Loucy (cell line): ENCODE data around the gene ZFHX3.
A peak's percentile ranks its signal among the peaks of the same experiment; 100 is the strongest.

Experiments used
- H2AFZ ChIP-seq: fragments of 200-600 bp; sonication (generic); 2 replicates; pipeline ENCODE4 v1.6.0; 2016; ENCODE audit warnings: antibody characterized with exemption, mild to moderate bottlenecking, low read length, moderate library complexity
- H3F3A ChIP-seq: fragments of 200-600 bp; 2 replicates; pipeline ENCODE4 v1.6.0; 2016; ENCODE audit warnings: antibody characterized with exemption, low read depth, mild to moderate bottlenecking
- H3K27me3 ChIP-seq: fragments of 200-600 bp; sonication (generic); 2 replicates; pipeline ENCODE4 v1.6.1; 2014; ENCODE audit warnings: low read length, mild to moderate bottlenecking; ENCODE audit not compliant: insufficient read depth, poor library complexity, severe bottlenecking
- H3K36me3 ChIP-seq: fragments of 200-600 bp; sonication (generic); 2 replicates; pipeline ENCODE4 v1.6.1; 2016; ENCODE audit warnings: low read length; ENCODE audit not compliant: insufficient read depth
- H3K4me1 ChIP-seq: fragments of 200-600 bp; sonication (generic); 2 replicates; pipeline ENCODE4 v1.5.1; 2014; ENCODE audit warnings: low read length, mild to moderate bottlenecking; ENCODE audit not compliant: insufficient read depth, poor library complexity, severe bottlenecking
- H3K4me2 ChIP-seq: fragments of 200-600 bp; sonication (generic); 2 replicates; pipeline ENCODE4 v1.6.0; 2014; ENCODE audit warnings: antibody characterized with exemption, low read length, low read depth, mild to moderate bottlenecking; ENCODE audit not compliant: poor library complexity, severe bottlenecking
- H3K4me3 ChIP-seq: fragments of 200-600 bp; sonication (generic); 2 replicates; pipeline ENCODE4 v1.5.1; 2014; ENCODE audit warnings: low read length, mild to moderate bottlenecking, mixed read lengths; ENCODE audit not compliant: poor library complexity, severe bottlenecking
- H3K79me2 ChIP-seq: fragments of 200-600 bp; sonication (generic); 2 replicates; pipeline ENCODE4 v1.6.1; 2014; ENCODE audit warnings: low read length; ENCODE audit not compliant: insufficient read depth
- H3K9ac ChIP-seq: fragments of 200-600 bp; sonication (generic); 2 replicates; pipeline ENCODE4 v1.6.0; 2014; ENCODE audit warnings: mild to moderate bottlenecking, low read depth, low read length, moderate library complexity; ENCODE audit not compliant: poor library complexity, severe bottlenecking
- H3K9me2 ChIP-seq: fragments of 200-600 bp; sonication (generic); replicated peaks from 2 replicates; pipeline ENCODE4 v1.6.1; 2016; ENCODE audit warnings: low read depth, low read length, mixed read lengths
- H3K9me3 ChIP-seq: fragments of 200-600 bp; sonication (generic); 2 replicates; pipeline ENCODE4 v1.6.1; 2014; ENCODE audit warnings: mild to moderate bottlenecking, antibody characterized with exemption, low read length, low read depth; ENCODE audit not compliant: insufficient read depth
- H4K20me1 ChIP-seq: fragments of 200-600 bp; sonication (generic); 2 replicates; pipeline ENCODE4 v1.6.0; 2014; ENCODE audit warnings: antibody characterized with exemption, low read length, mild to moderate bottlenecking; ENCODE audit not compliant: insufficient read depth, poor library complexity, severe bottlenecking
- CTCF ChIP-seq: fragments of 200-600 bp; sonication (generic); conservative IDR thresholded peaks from 2 replicates; pipeline ENCODE4 v1.5.1; 2014; ENCODE audit warnings: mild to moderate bottlenecking, antibody characterized with exemption, low read length
- EZH2phosphoT487 ChIP-seq: fragments of 200-600 bp; IDR thresholded peaks from 2 replicates; pipeline ENCODE4 v1.6.1; 2018; ENCODE audit warnings: antibody characterized with exemption, mild to moderate bottlenecking, moderate library complexity, borderline replicate concordance

ZFHX3 gene

GRCh38 chr16:73032541-73033270, 15.2 kb downstream of the ZFHX3 start:
- Histone ChIP-seq H3K4me2 (no peak overlapping the region), H3K4me1 (peaks cover 50% of the 10 kb centered on the region), H3K4me3 (no peak overlapping the region), H3K36me3 (no peaks in the 10 kb centered on the region), H3K9me3 (no peaks in the 10 kb centered on the region), H3K79me2 (peaks cover 55% of the 10 kb centered on the region; the same call in 1 of the 2 replicates), H3F3A (no peaks in the 10 kb centered on the region), H3K9me2 (no peaks in the 10 kb centered on the region), H3K27me3 (no peaks in the 10 kb centered on the region), H4K20me1 (no peaks in the 10 kb centered on the region), H2AFZ (no peak overlapping the region), H3K9ac (no peak overlapping the region)
- TF ChIP-seq EZH2phosphoT487 (no peak), CTCF (0 out of 2 replicates have a peak, but pooled peaks have one; percentile 12)

GRCh38 chr16:73031984-73032383, 15.9 kb downstream of the ZFHX3 start:
- Histone ChIP-seq H3K79me2 (peaks cover 59% of the 10 kb centered on the region; the same call in 1 of the 2 replicates), H3K4me1 (peaks cover 44% of the 10 kb centered on the region), H4K20me1 (no peaks in the 10 kb centered on the region), H3F3A (no peaks in the 10 kb centered on the region), H3K9me2 (no peaks in the 10 kb centered on the region), H3K9me3 (no peaks in the 10 kb centered on the region), H3K36me3 (no peaks in the 10 kb centered on the region), H2AFZ (no peak overlapping the region), H3K27me3 (no peaks in the 10 kb centered on the region), H3K9ac (no peak overlapping the region), H3K4me2 (no peak overlapping the region), H3K4me3 (no peak overlapping the region)
- TF ChIP-seq CTCF: no peak
- TF ChIP-seq EZH2phosphoT487: no peak

GRCh38 chr16:73031155-73031866, 16.6 kb downstream of the ZFHX3 start:
- Histone ChIP-seq H3K9ac (no peak overlapping the region), H3F3A (no peaks in the 10 kb centered on the region), H3K4me1 (peaks cover 37% of the 10 kb centered on the region), H3K27me3 (no peaks in the 10 kb centered on the region), H3K9me3 (no peaks in the 10 kb centered on the region), H2AFZ (no peak overlapping the region), H3K4me3 (no peak overlapping the region), H3K4me2 (no peak overlapping the region), H3K9me2 (no peaks in the 10 kb centered on the region), H3K36me3 (no peaks in the 10 kb centered on the region), H3K79me2 (peaks cover 56% of the 10 kb centered on the region; the same call in 1 of the 2 replicates), H4K20me1 (no peaks in the 10 kb centered on the region)
- TF ChIP-seq CTCF (peak; percentile 21; the same call in 1 of the 2 replicates), EZH2phosphoT487 (no peak)
